ENCODE data around the gene PCA3.
"Not testable (repeated sequence)": the region's sequence is repeated elsewhere in the genome, so short reads cannot be mapped to it uniquely, and the experiment has no call there.

PCA3 gene

DNA sequence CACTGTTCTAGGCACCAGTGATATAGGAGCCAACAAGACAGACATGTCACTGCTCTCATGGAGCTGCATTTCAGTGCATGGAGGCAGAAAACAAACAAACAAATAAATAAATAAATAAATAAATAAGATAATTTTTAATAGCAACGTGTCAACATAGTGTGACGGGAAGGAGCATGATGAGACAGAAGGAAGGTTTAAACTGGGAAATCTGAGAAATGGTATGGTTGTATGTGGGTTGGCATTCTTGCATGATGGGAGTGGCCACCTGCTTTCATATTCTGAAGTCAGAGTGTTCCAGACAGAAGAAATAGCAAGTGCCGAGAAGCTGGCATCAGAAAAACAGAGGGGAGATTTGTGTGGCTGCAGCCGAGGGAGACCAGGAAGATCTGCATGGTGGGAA, at the start of gene PCA3:
Gene PCA3 (plus strand): TSS at position 301 of the 400 bp plus-strand sequence.
- DNase-seq (ENCODE audit: low read depth in 2 of 3, low spot score in 2 of 3) = no peak

DNA sequence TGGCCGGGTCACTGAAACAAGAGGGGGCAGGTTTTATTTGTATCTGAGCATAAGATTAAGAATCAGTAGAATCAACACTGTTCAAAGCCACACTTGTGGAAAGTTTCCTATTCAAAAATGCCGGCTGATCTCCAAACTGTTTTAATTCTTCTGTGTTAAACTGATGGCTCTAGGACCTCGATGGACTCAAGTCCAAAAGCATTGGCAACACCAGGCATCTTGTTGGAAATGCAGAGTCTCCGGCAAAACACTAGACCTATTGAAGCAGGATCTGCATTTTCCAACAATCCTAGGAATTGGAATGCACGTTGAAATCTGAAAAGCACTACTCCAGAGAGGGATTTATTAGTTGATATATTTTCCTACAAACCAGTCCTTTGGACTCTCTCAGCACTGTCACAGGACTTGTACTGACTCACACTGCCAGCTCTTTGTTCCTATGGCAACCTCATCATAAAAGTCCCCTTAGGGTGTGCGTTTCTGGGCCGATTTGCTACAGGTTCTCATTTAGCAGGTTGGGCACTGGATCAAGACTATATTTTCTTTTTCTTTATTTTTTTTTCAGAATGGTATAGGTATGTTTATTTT, 48.1 kb upstream of the PCA3 start:
- no peak for DNase-seq (ENCODE audit: low read depth in 2 of 3, low spot score in 2 of 3)

DNA sequence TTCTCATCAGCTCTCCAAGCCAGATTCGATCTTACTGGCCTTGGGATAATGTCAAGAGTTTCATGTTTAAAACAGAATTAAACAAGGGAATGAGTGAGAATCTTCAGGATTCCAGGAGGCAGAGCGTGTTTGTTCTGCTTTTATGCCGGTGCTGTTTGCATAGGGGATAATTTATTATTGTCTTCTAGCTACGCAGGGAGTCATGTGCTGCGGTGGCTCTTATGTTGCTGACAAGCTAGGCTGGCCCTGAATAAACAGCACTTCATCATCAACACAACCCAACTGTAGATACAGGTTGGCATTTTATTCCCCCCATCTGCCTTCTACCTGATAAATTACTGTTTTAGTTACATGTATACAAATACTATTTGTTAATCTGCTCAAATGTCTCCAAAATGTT, 47.1 kb upstream of the PCA3 start:
- no peak for DNase-seq (ENCODE audit: low read depth in 2 of 3, low spot score in 2 of 3)

DNA sequence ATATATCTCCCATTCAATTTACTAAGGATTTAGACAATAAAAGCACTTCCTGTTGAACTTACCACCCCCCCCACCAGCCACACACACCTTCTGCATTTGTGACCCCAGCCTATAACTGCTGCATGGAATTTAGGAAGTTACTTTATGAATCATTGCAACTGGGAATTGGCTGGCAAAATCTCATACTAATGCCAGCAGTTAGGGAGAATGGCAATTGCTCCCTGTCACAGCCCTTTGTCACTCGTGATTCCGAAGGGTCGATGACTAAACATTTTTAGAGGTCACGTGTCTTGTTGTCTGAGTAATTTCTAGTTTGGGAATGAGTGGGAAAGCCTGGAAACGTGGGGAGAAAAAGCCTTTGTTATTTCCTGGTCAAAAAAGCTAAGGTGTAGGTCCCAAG, 46.6 kb upstream of the PCA3 start:
- no peak for DNase-seq (ENCODE audit: low read depth in 2 of 3, low spot score in 2 of 3)

DNA sequence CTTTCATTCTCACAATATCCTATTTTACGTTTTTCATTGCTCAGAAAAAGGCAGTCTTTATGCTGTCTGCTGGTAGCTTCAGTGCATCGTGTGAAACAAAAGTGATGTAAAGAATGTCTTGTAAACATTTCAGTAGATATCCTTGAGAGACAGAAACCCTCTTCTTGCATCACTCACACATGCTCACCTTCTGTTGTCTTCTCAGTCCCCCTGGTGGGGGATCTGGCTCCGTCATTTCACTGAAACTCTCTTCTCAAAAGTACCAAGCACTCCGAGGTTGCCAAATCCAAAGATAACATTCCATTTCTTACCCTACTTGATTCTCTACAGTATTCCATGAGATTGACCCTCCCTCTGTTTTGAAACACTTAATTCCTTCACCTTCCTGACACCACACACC, 46.1 kb upstream of the PCA3 start:
- no peak for DNase-seq (ENCODE audit: low read depth in 2 of 3, low spot score in 2 of 3)

DNA sequence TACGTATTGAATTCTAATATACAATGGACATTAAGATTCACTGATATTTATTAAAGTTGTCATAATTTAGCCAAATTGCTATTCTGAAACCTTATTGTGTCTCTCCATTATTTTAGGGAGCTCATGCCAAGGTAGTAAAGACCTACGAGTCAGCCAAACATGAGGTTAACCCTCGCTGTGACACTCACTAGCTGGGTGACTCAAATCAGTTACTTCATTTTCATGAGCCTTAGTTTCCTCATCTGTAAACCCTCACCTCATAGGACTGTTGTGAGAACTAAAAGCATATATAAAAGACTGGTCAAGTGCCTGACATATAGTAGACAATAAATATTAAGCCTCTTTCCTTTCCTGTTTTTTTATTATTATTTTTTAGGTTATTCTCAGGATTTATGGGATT, 44.0 kb upstream of the PCA3 start:
- DNase-seq (ENCODE audit: low read depth in 2 of 3, low spot score in 2 of 3) = no peak

DNA sequence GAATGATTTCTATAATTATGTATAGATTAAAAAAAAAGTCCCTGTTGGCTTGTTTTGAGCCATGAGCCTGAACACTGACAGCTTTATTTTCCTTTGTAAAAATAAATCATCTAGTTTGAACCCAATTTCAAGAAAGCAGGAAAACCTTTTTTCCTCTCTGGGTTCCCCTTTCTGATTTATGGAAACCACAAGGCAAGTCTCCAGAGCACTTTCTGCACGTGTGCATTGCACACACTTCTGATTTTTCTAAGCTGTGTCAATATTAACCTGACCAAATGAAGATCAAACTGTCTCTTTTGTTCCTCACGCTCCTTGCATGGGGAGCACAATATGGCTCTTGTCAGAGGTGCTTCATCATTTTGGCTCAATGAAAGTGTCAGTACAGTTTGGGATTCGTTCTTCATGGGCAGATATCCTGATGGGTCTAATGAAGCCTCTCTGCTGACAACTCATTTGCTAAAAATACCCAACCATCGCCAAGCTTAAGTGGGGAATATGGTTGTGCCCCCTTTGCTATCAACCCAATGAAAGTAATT, 39.2 kb upstream of the PCA3 start:
- no peak for DNase-seq (ENCODE audit: low read depth in 2 of 3, low spot score in 2 of 3)

DNA sequence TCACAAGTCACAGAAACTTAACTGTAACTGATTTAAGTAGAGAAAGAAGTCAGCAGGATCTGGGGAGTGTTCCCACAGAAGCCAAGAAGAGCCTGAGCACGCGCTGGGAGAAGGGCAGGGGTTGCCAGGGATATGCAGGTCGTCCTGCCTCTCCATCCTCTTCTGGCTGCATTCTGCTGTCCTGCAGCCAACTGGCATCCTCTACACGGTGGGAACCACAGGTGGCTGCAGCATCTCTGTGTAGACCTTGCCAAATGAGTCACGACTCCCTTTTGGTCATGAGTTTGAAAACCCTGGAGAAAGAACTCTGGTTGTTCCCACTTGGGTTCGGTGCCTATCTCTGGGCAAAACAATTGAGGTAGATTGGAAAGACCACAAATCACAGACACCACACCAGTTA, 38.4 kb upstream of the PCA3 start:
- DNase-seq (ENCODE audit: low read depth in 2 of 3, low spot score in 2 of 3) = no peak

DNA sequence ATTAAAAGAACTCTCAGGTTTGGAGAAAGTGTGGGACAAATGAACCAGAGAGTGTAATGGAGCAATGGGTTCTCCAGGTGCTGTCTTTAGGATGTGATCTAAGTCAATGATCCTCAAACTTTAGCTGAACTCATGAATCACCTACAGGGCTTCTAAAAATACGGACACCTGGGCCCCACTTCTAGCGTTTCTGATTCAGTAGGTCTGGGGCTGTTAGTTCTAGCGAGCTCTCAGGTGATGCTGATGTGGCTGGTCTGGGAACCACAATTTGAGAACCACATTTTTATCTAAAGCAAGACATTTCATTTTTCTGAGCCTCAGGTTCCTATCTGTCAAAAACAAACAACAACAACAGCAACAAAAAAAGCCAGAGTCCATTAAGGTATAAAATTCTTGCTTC, 35.1 kb upstream of the PCA3 start:
- no peak for DNase-seq (ENCODE audit: low read depth in 2 of 3, low spot score in 2 of 3)

DNA sequence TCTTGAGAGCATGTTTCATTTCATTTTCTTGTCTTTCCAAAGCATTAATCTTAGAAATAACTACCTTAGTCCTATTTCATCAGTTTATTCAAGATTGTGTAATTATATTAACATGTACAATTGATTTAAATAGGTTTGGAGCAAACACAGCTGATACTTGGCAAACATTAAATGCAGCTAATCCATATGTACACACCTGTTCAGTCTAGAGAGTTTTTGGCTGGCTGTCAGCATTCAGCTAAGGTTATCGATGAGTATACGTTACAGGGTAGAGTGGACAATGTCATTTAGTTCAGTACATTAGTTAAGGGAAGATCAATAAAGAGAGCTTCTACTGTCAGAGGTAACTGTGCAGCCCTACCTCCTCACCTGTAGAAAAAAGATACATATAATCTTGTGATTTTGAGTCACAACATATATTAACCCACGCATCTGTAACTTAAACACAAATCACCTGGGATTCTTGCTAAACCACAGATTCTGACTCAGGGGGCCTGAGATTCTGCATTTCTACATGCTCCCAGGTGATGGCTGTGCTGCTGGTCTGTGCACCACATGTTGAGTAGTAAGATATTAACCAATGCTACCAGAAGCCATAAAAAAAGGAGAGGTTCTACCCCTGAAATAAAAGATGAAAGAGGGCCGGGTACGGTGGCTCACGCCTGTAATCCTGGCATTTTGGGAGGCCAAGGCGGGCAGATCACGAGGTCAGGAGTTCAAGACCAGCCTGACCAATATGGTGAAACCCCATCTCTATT, 34.1 kb upstream of the PCA3 start:
- DNase-seq (ENCODE audit: low read depth in 2 of 3, low spot score in 2 of 3) = no peak

DNA sequence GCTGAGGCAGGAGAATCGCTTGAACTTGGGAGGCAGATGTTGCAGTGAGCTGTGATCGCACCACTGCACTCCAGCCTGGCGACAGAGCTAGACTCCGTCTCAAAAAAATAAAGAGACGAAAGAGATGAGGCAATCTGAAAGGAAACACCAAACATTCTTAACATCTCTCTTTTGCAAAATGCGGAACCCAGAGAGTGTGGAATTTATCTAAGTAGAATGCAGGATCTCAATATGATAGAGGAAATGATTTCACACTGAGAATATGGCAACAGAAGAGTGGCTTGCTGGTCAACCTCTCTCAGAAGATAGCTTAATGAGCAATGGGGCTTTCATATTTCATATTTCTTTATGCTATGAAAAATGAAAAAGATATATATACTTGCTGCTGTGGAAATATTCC, 33.4 kb upstream of the PCA3 start:
- no peak for DNase-seq (ENCODE audit: low read depth in 2 of 3, low spot score in 2 of 3)

DNA sequence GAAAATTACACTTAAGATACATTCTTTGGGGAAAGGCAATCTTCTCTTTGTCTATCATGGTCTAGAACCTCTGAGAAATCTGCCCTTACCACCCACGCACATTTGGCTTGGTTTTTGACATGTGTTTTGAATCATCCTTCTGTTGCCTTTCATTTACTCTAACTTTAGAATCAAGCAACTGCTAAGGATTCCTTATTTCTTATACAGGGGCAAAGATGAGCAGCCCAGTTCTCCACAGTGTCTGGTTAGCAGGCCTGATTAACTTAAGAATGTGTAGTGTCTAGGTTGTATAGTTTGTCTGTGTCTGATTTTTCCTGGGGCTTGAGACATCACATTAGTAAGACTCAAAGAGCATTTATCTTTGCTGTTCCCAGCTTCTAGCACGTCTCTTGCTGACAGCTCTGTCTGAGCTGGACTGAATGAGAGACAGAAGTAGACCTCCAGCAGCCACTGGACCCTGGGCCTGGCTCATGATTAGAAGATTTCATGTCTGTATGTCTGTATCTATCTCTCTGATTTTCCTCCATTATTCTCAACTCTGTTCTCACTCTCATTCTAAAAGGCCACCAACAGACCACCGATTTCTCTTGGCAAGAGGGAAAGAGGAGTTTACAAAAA, 31.8 kb upstream of the PCA3 start:
- no peak for DNase-seq (ENCODE audit: low read depth in 2 of 3, low spot score in 2 of 3)

DNA sequence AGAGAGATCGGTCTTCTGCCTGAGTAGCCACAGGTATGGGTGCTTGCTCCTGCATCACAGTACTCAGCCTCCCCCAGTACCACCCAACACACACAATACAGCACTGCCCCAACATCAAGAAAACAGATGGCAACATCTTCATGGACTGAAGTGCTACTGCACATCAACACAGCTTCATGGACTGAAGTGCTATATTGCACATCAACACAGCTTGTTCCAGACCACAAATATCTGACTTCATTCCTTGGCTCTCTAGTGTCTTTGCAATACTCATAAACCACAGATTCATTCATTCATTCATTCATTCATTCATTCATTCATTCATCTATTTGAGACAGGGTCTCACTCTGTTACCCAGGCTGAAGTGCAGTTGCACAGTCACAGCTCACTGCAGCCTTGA, 31.1 kb upstream of the PCA3 start:
- no peak for DNase-seq (ENCODE audit: low read depth in 2 of 3, low spot score in 2 of 3)

DNA sequence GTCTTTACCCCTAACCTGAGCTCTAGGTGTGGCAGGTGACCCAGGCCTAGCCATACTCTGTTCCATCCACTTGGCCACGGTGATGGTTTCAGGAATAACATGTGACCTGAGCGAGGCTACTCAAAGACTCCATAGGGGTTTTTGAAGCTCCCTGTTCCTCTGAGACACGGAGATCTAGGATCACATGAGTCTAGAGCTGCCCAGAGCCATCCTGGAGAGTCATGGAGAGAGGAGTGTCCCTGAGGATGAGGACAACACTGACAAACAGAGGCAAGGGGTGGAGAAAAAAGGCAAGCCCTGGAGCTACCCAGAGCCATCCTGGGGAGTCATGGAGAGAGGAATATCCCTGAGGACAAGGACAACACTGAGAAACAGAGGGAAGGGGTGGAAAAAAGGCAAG, 29.5 kb upstream of the PCA3 start:
- DNase-seq (ENCODE audit: low read depth in 2 of 3, low spot score in 2 of 3) = no peak

DNA sequence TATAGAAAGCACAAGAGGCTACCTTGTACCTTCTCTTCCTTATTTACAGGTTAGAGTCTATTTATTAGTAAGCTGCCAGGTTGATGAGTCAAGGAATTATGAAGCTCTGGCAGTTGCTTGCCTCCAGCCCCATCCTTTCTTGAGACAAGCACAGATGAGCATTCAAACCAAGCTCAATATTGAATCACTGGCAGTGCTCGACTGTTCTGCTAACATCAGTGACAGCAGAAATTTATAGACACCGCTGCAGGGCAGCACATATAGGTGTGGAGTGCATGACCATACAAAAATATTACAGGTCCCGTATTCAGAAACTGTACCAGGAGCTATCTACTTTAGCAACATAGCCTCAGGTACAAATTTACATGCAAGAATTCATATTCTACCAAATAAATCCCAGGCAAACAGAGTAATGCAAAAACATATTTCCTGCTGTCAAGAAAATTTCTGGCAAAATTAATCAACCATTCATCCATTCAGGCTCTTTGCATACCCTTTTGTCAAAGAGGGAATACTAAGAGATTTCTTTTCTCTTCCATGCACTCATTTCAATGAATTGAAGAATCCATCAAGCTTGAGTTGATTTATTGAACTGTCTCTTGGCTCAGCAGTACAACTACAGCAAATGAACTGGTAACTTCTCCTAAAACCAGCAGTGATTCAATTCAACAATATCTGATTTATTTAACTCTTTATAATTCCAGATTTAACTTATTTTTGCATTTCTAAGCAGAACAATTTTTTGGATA, 26.9 kb upstream of the PCA3 start:
- no peak for DNase-seq (ENCODE audit: low read depth in 2 of 3, low spot score in 2 of 3)

DNA sequence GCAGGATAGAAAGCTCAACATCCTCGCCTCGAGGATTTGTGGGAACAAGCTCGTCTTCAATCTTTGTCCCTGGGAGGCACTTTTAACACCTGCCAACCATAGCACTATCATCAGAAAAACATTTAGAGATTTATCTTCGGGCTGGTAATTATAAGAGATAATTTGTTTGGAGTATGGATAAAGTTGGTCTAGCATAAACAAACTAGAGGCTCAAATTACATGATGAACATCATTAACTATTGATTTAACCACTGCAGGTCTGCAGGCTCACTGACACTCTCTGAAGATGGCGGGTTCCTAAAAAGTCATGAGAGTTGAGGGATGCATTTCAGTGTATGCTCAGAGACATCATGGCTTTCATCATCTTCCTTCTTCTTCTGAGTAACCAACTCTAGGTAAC, 25.8 kb upstream of the PCA3 start:
- no peak for DNase-seq (ENCODE audit: low read depth in 2 of 3, low spot score in 2 of 3)

DNA sequence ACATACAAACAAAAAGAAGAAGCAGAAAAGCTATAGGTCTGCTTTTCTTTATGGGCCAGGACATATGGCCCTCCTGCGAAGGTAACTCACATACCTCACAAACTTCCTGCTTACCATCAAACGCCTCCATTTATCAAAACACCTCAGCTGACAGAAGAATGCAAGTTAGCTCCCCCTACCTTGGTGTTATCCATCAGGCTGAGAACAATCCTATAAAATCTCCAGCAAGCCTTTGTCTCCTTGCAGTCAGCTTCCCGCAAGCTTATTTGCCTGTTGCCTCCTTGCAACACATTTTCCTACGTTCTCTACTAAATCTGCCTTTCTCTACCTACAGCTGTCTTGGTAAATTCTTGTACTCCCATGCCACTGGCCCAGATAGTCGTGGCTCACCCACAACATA, 22.7 kb upstream of the PCA3 start:
- DNase-seq (ENCODE audit: low read depth in 2 of 3, low spot score in 2 of 3) = no peak

DNA sequence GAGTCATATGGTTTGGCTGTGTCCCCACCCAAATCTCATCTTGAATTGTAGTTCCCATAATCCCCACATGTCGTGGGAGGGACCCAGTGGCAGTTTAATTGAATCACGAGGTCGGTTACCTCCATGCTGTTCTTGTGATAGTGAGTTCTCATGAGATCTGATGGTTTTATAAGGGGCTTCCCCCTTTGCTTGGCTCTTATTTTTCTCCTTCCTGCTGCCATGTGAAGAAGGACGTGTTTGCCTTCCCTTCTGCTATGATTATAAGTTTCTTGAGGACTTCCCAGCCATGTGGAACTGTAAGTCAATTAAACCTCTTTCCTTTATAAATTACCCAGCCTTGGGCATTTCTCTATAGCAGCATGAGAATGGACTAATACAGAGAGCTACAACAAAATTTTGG, 21.3 kb upstream of the PCA3 start:
- DNase-seq (ENCODE audit: low read depth in 2 of 3, low spot score in 2 of 3) = not testable (repeated sequence)

DNA sequence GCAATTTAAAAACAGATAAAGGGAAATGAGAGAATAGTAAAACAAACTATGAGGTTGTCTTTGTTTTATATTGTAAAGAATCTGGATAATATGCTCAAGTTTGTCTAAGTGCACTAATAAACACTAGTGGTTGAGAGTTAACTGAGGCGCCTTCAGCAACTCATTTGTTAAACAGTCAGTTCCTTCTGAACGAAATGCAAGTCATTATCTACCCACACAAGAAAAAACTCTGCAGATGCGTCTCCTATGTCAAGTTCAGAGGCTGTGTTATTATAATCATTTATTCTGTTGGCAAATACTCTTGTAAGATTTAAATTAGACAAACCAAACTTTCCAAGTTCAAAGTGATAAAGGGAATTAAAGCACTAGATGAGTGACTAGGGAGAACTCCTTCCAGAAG, 20.3 kb upstream of the PCA3 start:
- no peak for DNase-seq (ENCODE audit: low read depth in 2 of 3, low spot score in 2 of 3)

DNA sequence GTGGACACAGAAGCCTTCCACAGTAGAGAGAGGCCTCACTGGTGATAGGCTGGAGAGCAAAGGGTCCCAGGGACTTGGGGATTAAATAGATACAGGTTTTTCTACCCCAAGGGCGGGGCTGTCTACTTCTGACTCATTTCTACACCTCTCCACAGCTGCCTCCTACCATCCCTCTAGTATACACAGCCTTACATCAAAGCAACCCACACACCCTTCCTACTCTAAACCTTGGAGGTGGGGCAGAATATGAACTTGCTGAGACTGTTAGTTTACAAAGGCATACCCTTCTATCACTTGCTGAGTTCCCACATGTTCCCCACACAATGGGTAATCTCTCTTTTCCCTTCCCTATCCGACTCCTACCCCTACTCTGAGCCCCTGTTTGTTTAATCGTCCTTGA, 19.9 kb upstream of the PCA3 start:
- no peak for DNase-seq (ENCODE audit: low read depth in 2 of 3, low spot score in 2 of 3)

DNA sequence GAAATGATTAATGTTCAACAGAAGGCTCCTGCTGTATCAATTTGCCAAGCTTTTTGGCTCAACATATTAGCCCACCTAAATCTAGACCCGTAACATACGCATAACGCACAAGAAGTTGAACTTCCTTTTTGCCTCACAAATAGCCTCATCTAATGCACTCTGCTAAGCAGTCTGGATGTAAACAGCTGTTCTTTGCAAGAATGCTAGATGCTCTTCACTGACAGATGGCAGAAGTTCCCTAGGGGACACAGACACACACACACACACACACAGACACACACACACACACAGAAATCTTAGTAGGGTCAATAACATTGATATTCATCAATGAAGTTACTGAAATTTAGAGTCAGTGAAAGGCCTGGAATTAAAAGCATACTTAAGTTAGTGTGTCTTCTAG, 13.2 kb upstream of the PCA3 start:
- DNase-seq (ENCODE audit: low read depth in 2 of 3, low spot score in 2 of 3) = no peak

DNA sequence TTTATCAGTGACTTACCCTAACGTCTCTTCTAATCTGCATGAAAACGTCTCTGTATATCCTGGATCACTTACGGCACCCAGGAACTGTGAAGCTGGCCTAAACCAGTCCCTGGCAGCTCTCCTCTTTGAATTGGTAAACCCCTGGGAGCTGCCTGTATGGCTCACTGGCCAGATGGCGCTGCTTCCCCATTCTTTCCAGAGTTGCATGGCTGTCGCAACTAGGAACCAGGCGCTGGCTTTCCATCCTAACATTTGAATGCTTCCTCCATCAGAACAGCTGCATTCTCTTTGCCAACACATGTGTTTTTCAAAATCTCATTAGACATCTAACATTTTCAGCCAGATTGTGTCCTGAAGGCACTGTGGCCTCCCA, 8.0 kb upstream of the PCA3 start:
- no peak for DNase-seq (ENCODE audit: low read depth in 2 of 3, low spot score in 2 of 3)
